Measurements from ENCODE around the gene DPEP3.

- TF ChIP-seq, protein P1, sequence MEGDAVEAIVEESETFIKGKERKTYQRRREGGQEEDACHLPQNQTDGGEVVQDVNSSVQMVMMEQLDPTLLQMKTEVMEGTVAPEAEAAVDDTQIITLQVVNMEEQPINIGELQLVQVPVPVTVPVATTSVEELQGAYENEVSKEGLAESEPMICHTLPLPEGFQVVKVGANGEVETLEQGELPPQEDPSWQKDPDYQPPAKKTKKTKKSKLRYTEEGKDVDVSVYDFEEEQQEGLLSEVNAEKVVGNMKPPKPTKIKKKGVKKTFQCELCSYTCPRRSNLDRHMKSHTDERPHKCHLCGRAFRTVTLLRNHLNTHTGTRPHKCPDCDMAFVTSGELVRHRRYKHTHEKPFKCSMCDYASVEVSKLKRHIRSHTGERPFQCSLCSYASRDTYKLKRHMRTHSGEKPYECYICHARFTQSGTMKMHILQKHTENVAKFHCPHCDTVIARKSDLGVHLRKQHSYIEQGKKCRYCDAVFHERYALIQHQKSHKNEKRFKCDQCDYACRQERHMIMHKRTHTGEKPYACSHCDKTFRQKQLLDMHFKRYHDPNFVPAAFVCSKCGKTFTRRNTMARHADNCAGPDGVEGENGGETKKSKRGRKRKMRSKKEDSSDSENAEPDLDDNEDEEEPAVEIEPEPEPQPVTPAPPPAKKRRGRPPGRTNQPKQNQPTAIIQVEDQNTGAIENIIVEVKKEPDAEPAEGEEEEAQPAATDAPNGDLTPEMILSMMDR (conservative IDR thresholded peaks at IDR 0.05; ENCODE audit: low read depth, low read length) = no peak
- TF ChIP-seq EZH2 (IDR thresholded peaks at IDR 0.05; ENCODE audit: low read length, unreplicated experiment) = no peak
Observed at GRCh38 chr16:68015681-68016080, 35.4 kb upstream of the DPEP3 start, which contains the start of gene DPEP2NB.
